Esophagus muscularis mucosa (tissue), 3 donors: ENCODE results near the gene MASP1.

Experiments
- CTCF ChIP-seq, 3 experiments: fragments of 200-600 bp in 2 of 3; fragments of 450-650 bp in 1 of 3; sonication (generic) in 2 of 3; IDR thresholded peaks; one replicate each; pipeline ENCODE4 v1.5.1; 2017 to 2019; ENCODE audit warnings: antibody characterized with exemption in 3 of 3, mild to moderate bottlenecking in 2 of 3, moderate library complexity in 1 of 3
- EP300 ChIP-seq: sonication (generic); formaldehyde crosslinking; IDR thresholded peaks from one replicate; pipeline ENCODE4 v1.6.1; 2017; ENCODE audit warnings: antibody characterized with exemption

- TF ChIP-seq EP300 (no peak), CTCF (IDR thresholded peaks at IDR 0.05) (no peak)
These were observed 94.8 kb downstream of the MASP1 start for GRCh38 chr3:187196573-187197334.
